Activated CD8-positive, alpha-beta memory T cell treated with anti-CD3 and anti-CD28 coated beads, Interleukin-2, amount 50 U/mL, for 4 hours (primary cell): ENCODE measurements around the gene OPCML.

Experiments
- DNase-seq: peaks from one replicate; pipeline ENCODE4 v3.0.0-alpha.2; 2020

OPCML gene

GRCh38 chr11:132771746-132772145 is 760.6 kb downstream of the OPCML start:
- no peak for DNase-seq

GRCh38 chr11:132770829-132771530 is 761.3 kb downstream of the OPCML start:
- DNase-seq = no peak

GRCh38 chr11:132763503-132763902 is 768.8 kb downstream of the OPCML start:
- no peak for DNase-seq

GRCh38 chr11:132755934-132756333 is 776.4 kb downstream of the OPCML start:
- DNase-seq = no peak

GRCh38 chr11:132751516-132752250 is 780.6 kb downstream of the OPCML start:
- no peak for DNase-seq

GRCh38 chr11:132746305-132746704 is 786.0 kb downstream of the OPCML start:
- DNase-seq = no peak

- DNase-seq = no peak
These were observed 787.0 kb downstream of the OPCML start for GRCh38 chr11:132745306-132745705.

GRCh38 chr11:132744771-132745170 is 787.5 kb downstream of the OPCML start:
- no peak for DNase-seq

GRCh38 chr11:132743601-132744000 is 788.7 kb downstream of the OPCML start:
- DNase-seq = no peak

- DNase-seq = no peak
These were observed 789.4 kb downstream of the OPCML start for GRCh38 chr11:132742929-132743328.

GRCh38 chr11:132734217-132734616 is 798.1 kb downstream of the OPCML start:
- DNase-seq = no peak

GRCh38 chr11:132728026-132728425 is 804.3 kb downstream of the OPCML start:
- DNase-seq = no peak

- DNase-seq = no peak
These were observed 810.8 kb downstream of the OPCML start for GRCh38 chr11:132721526-132721925.

- DNase-seq = no peak
These were observed 812.6 kb downstream of the OPCML start for GRCh38 chr11:132719684-132720083.

- peak; percentile 26 for DNase-seq
These were observed 813.3 kb downstream of the OPCML start for GRCh38 chr11:132718711-132719671.

GRCh38 chr11:132717824-132718223 is 814.5 kb downstream of the OPCML start:
- DNase-seq = no peak

- no peak for DNase-seq
These were observed 816.3 kb downstream of the OPCML start for GRCh38 chr11:132716037-132716436.

GRCh38 chr11:132714859-132715440 is 817.4 kb downstream of the OPCML start:
- DNase-seq = no peak

- DNase-seq = no peak
These were observed 819.8 kb downstream of the OPCML start for GRCh38 chr11:132712466-132712865.

GRCh38 chr11:132704781-132705375 is 827.4 kb downstream of the OPCML start:
- DNase-seq = no peak

- DNase-seq = no peak
These were observed 839.4 kb downstream of the OPCML start for GRCh38 chr11:132692891-132693290.

- DNase-seq = no peak
These were observed 840.3 kb downstream of the OPCML start for GRCh38 chr11:132691848-132692550.
